ENCODE results near the gene DNAAF5. TPM values are rescaled to one million over a fixed set of nuclear protein-coding genes. Genes with fewer than 3 reads are reported as not detected.

The DNAAF5 gene
- total RNA-seq, 1 donor from 2014 or later: 15.3 TPM

DNA sequence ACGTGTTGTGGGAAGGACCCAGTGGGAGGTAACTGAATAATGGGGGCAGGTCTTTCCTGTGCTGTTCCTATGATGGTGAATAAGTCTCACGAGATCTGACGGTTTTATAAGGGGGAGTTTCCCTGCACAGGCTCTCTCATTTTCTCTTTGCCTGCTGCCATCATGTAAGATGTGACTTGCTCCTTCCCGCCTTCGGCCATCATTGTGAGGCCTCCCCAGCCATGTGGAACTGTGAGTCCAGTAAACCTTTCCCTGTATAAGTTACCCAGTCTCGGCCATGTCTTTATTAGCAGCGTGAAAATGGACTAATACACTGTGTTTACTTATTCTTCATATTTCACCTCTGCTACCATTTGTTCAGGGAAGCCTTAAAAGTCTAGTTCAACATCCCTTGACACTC is 2.2 kb upstream of the DNAAF5 start:
- H3K36me3 Mint-ChIP-seq (ENCODE audit: low read depth): peaks cover 8% of the 10 kb centered on the region
- TF ChIP-seq, protein P1, sequence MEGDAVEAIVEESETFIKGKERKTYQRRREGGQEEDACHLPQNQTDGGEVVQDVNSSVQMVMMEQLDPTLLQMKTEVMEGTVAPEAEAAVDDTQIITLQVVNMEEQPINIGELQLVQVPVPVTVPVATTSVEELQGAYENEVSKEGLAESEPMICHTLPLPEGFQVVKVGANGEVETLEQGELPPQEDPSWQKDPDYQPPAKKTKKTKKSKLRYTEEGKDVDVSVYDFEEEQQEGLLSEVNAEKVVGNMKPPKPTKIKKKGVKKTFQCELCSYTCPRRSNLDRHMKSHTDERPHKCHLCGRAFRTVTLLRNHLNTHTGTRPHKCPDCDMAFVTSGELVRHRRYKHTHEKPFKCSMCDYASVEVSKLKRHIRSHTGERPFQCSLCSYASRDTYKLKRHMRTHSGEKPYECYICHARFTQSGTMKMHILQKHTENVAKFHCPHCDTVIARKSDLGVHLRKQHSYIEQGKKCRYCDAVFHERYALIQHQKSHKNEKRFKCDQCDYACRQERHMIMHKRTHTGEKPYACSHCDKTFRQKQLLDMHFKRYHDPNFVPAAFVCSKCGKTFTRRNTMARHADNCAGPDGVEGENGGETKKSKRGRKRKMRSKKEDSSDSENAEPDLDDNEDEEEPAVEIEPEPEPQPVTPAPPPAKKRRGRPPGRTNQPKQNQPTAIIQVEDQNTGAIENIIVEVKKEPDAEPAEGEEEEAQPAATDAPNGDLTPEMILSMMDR (IDR thresholded peaks at IDR 0.05): no peak
- H3K4me1 Mint-ChIP-seq (ENCODE audit: low read depth): peaks cover 21% of the 10 kb centered on the region
- no peak for DNase-seq (ENCODE audit: low spot score)
- no peaks in the 10 kb centered on the region for H3K27me3 Mint-ChIP-seq (ENCODE audit: low read depth)
- peaks cover 14% of the 10 kb centered on the region for H3K9me3 Mint-ChIP-seq (ENCODE audit: low read depth)
- H3K27ac Mint-ChIP-seq (ENCODE audit: unreplicated experiment): no peak overlapping the region
- H3K4me3 Mint-ChIP-seq (ENCODE audit: unreplicated experiment): no peak overlapping the region

DNA sequence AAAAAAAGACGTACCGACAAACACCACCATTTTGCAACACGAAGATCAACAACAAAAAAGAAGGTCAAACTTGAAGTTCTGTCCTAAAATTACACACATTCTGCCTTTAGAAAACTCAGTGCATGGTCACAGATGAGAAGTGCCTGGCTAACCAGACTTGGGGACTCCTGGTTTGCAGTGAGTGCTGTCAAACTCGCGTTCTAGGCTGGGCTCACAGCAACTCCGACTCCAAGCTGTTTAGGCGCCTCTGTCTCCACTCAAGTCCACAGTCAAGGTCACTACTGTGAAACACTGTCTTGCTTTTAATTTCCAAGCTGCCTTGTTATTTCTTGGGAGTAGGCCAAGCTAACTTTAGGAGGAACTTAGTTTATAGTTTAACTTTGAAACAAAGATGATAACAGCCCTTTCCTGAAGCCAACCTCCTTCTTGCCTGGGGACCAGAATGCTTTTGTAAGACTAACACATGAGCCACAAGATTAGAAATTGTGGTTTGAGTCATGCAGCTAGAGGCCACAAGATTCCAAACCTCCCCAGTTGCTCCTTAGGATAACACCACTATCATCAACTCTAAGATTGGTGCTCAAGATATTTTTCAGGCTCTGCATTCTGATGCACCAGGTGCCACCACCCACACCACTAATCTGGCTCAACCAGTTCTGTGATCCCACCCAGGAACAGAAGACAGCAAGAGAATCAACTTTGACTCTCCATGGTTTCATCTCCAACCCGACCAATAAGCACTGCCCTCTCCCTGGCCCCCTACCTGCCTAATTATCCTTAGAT is 1.1 kb upstream of the DNAAF5 start:
- H3K9me3 Mint-ChIP-seq (ENCODE audit: low read depth): peaks cover 13% of the 10 kb centered on the region
- peaks cover 11% of the 10 kb centered on the region for H3K36me3 Mint-ChIP-seq (ENCODE audit: low read depth)
- H3K27ac Mint-ChIP-seq (ENCODE audit: unreplicated experiment): no peak overlapping the region
- peak overlapping the region; percentile 65 for H3K4me3 Mint-ChIP-seq (ENCODE audit: unreplicated experiment)
- TF ChIP-seq, protein P1 (IDR thresholded peaks at IDR 0.05): no peak
- peaks cover 27% of the 10 kb centered on the region for H3K4me1 Mint-ChIP-seq (ENCODE audit: low read depth)
- H3K27me3 Mint-ChIP-seq (ENCODE audit: low read depth): no peaks in the 10 kb centered on the region
- DNase-seq (ENCODE audit: low spot score): no peak

DNA sequence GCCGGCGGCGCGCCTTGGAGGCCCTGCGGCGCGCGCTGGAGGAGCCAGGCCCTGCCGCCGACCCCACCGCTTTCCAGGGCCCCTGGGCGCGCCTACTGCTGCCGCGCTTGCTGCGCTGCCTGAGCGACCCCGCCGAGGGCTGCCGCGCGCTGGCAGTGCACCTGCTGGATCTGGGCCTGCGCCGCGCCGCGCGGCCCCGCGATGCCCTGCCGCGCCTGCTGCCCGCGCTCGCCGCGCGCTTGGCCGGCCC is 280 bp downstream of the DNAAF5 start:
- Mint-ChIP-seq H3K9me3 (ENCODE audit: low read depth) (peaks cover 4% of the 10 kb centered on the region), H3K4me1 (ENCODE audit: low read depth) (peaks cover 36% of the 10 kb centered on the region), H3K4me3 (ENCODE audit: unreplicated experiment) (no peak overlapping the region), H3K27ac (ENCODE audit: unreplicated experiment) (no peak overlapping the region), H3K27me3 (ENCODE audit: low read depth) (no peaks in the 10 kb centered on the region), H3K36me3 (ENCODE audit: low read depth) (peaks cover 10% of the 10 kb centered on the region)
- TF ChIP-seq, protein P1 (IDR thresholded peaks at IDR 0.05): no peak
- DNase-seq (ENCODE audit: low spot score): no peak

DNA sequence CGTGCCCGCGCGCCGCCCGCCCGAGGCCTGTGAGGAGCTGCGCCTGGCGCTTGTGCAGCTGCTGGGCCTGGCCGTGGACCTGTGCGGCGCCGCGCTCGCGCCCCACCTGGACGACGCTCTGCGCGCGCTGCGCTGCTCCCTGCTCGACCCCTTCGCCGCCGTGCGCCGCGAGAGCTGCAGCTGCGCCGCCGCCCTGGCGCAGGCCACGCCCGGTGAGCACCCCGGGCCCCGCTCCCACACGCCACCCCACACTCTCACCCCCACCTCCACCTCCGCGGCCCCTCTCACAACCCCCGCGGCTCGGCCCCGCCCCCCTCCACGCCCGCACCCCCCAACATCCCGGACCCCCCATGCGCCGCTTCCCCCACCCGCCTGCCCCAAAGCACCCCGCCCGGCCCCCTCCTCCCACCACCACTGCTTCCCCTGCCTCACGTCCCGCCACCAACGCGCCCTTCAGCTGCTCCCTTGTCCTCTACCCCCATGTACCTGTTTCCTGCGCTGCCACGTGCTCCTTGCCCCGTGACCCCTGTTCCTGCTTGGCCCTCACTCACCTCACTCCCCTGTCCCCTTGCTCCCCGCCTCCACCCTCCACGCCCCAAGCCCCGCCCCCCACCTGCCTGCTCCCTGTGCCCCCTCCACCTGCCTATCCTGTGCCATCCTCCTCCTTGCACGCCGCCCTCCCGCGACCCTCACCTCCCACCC is 756 bp downstream of the DNAAF5 start, which contains the start of gene PRKAR1B:
Gene PRKAR1B (minus strand): TSS at position 178 of the 702 bp plus-strand sequence. CDS start 15,776 bp downstream, outside the sequence.
- Mint-ChIP-seq H3K4me1 (ENCODE audit: low read depth) (peaks cover 40% of the 10 kb centered on the region), H3K27me3 (ENCODE audit: low read depth) (no peaks in the 10 kb centered on the region), H3K27ac (ENCODE audit: unreplicated experiment) (peak within 1 kb of the TSS; percentile 69), H3K9me3 (ENCODE audit: low read depth) (peaks cover 2% of the 10 kb centered on the region), H3K36me3 (ENCODE audit: low read depth) (peaks cover 9% of the 10 kb centered on the region), H3K4me3 (ENCODE audit: unreplicated experiment) (peak within 1 kb of the TSS; percentile 79)
- peak; percentile 58 for DNase-seq (ENCODE audit: low spot score)
- TF ChIP-seq, protein P1 (IDR thresholded peaks at IDR 0.05): no peak

DNA sequence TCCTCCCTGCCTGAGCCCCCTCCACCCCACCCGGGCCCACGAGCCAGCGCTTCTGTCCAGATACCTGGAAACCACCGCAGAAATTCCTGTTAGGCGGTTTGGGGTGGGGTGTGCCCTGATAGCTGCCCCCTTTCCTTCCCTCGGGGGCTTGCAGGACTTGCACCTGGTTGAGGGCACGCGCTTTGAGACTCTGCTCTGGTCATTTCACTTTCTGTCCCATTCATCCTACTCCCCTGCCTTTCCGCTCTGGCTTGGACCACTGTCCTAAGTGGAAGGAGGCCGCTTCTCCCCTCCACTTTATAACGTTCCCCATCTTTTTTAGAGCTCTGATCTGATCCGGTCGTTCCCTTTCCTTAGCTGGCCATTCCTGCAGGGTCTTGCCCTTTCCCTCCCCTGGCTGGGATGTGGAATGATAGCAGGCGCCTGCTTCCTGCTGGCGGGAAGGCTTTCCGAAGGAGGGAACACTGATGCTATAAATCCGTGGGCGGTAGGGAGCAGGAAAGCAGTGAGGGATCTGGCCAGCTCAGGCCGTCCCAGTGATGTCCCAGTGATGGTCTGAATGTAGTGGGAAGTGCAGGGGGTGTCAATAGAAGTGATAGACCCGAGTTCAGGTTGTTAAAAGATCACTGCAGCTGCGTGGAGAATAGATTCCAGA is 1.4 kb downstream of the DNAAF5 start:
- DNase-seq (ENCODE audit: low spot score): no peak
- TF ChIP-seq, protein P1 (IDR thresholded peaks at IDR 0.05): peak; percentile 35
- H3K27ac Mint-ChIP-seq (ENCODE audit: unreplicated experiment): peak overlapping the region; percentile 69
- peaks cover 2% of the 10 kb centered on the region for H3K9me3 Mint-ChIP-seq (ENCODE audit: low read depth)
- H3K4me1 Mint-ChIP-seq (ENCODE audit: low read depth): peaks cover 46% of the 10 kb centered on the region
- no peaks in the 10 kb centered on the region for H3K27me3 Mint-ChIP-seq (ENCODE audit: low read depth)
- peak overlapping the region; percentile 79 for H3K4me3 Mint-ChIP-seq (ENCODE audit: unreplicated experiment)
- H3K36me3 Mint-ChIP-seq (ENCODE audit: low read depth): peaks cover 7% of the 10 kb centered on the region
